Breast epithelium (tissue), 3 donors: ENCODE data around the gene CLEC19A.

Experiments
- CTCF ChIP-seq, 3 donors: fragments of 450-650 bp; IDR thresholded peaks; one replicate each; pipeline ENCODE4 v1.5.1; 2016 to 2017; ENCODE audit warnings: antibody characterized with exemption in 3 of 3, mild to moderate bottlenecking in 3 of 3, moderate library complexity in 3 of 3
- POLR2AphosphoS5 ChIP-seq, 3 donors: sonication (generic); formaldehyde crosslinking; IDR thresholded peaks; one replicate each; pipeline ENCODE4 v1.6.1; 2017; ENCODE audit warnings: antibody characterized with exemption in 3 of 3

- no peak for TF ChIP-seq CTCF (IDR thresholded peaks at IDR 0.05)
- TF ChIP-seq POLR2AphosphoS5 (IDR thresholded peaks at IDR 0.05): no peak
Measured at GRCh38 chr16:19264123-19264673, 21.3 kb upstream of the CLEC19A start.
